Endothelial cell of umbilical vein (primary cell): ENCODE data around the gene SLC24A3.

ENCODE experiments used
- MYC ChIP-seq: IDR thresholded peaks from one replicate; pipeline ENCODE4 v1.6.1; 2011; ENCODE audit warnings: mild to moderate bottlenecking, low read depth, low read length
- POLR2AphosphoS5 ChIP-seq: IDR thresholded peaks from 2 replicates; pipeline ENCODE4 v1.6.1; 2012; ENCODE audit warnings: low read depth, mild to moderate bottlenecking, control low read depth, low read length, moderate library complexity; ENCODE audit not compliant: insufficient read depth

DNA sequence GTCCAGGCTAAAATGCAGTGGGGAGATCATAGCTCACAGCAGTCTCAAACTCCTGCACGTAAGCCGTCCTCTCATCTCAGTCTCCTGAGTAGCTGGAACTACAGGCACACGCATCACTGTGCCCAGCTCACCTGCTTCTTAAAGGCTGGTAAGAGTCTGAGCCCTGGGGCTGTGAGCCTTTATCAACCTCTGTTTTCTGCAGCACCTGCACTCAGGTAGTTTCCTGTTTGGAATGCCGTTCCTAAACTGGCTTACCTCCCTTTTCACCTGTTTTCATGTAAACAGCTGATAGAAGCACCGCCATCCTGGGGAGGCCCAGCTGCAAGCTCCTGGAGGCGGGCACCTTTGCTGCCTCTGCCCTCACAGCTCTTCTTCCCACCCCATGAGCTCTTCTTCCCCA, 45.4 kb downstream of the SLC24A3 start:
- TF ChIP-seq POLR2AphosphoS5 (no peak), MYC (no peak)
